ENCODE measurements around the gene CTLA4. TPM values are rescaled to one million over a fixed set of nuclear protein-coding genes. Genes with fewer than 3 reads are reported as not detected.
A peak's percentile ranks its signal among the peaks of the same experiment; 100 is the strongest.

CTLA4 gene
- total RNA-seq: 1 to 10 TPM in 2 of 10 donors, under 1 TPM in 4, not detected in 4; 0.17 to 1.6 (median 0.72) TPM
- under 1 TPM; 0.13 to 0.29 TPM for polyA plus RNA-seq
- long read RNA-seq, donor 1: 0 reads
- long read RNA-seq, donor 2: 0 reads
- long read RNA-seq, donor 3: 0 reads

DNA sequence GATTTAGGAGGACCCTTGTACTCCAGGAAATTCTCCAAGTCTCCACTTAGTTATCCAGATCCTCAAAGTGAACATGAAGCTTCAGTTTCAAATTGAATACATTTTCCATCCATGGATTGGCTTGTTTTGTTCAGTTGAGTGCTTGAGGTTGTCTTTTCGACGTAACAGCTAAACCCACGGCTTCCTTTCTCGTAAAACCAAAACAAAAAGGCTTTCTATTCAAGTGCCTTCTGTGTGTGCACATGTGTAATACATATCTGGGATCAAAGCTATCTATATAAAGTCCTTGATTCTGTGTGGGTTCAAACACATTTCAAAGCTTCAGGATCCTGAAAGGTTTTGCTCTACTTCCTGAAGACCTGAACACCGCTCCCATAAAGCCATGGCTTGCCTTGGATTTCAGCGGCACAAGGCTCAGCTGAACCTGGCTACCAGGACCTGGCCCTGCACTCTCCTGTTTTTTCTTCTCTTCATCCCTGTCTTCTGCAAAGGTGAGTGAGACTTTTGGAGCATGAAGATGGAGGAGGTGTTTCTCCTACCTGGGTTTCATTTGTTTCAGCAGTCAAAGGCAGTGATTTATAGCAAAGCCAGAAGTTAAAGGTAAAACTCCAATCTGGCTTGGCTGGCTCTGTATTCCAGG lies at the start of gene CTLA4:
TSS of gene CTLA4 (plus strand) at position 211 of the 640 bp plus-strand sequence. CDS start at position 383, 172 bp downstream.
- Histone ChIP-seq H3K27ac (peak within 1 kb of the TSS in 1 of 10 donors; percentile 70), H3K36me3 (no peaks in the 10 kb centered on the region), H3K4me1 (peaks cover 0 to 20% (median 0%) of the 10 kb centered on the region in 9 donors), H3K9me3 (peaks cover 0 to 17% (median 0%) of the 10 kb centered on the region in 11 donors), H3K27me3 (no peaks in the 10 kb centered on the region), H3K4me3 (peak within 1 kb of the TSS in 1 of 10 donors; percentile 37)
- ATAC-seq (no peak), DNase-seq (no peak)
- TF ChIP-seq, protein P1, sequence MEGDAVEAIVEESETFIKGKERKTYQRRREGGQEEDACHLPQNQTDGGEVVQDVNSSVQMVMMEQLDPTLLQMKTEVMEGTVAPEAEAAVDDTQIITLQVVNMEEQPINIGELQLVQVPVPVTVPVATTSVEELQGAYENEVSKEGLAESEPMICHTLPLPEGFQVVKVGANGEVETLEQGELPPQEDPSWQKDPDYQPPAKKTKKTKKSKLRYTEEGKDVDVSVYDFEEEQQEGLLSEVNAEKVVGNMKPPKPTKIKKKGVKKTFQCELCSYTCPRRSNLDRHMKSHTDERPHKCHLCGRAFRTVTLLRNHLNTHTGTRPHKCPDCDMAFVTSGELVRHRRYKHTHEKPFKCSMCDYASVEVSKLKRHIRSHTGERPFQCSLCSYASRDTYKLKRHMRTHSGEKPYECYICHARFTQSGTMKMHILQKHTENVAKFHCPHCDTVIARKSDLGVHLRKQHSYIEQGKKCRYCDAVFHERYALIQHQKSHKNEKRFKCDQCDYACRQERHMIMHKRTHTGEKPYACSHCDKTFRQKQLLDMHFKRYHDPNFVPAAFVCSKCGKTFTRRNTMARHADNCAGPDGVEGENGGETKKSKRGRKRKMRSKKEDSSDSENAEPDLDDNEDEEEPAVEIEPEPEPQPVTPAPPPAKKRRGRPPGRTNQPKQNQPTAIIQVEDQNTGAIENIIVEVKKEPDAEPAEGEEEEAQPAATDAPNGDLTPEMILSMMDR (IDR thresholded peaks at IDR 0.05): no peak
- intact Hi-C loops (cut with DNase I): no loop called here
- 87 to 92% methylated on average over 6 of the region's 6 CpGs for WGBS, 2 donors

DNA sequence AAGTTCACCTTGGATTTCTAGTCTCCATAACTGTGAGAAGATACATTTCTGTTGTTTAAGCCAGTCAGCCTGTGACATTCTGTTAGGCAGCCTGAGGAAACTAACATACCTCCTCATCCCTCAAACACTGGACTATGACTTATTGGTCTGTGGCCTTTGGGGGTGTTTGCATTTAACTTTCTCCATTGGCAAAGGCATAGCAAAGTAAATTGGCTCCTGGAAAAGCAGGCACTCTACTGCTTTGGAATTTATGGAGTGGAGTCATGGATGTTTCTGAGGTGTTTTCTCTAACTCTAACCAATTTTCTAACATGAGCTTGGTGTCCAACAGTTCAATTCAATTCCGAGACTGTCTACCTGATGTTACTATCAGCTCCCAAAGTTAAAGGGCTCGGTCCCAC lies 48.9 kb upstream of the CTLA4 start:
- intact Hi-C loops (cut with DNase I): loop anchor here in 9 of 10 donors (5.0 to 10.0 kb wide), 10 partner anchors 86 to 594 kb away; partner anchors contain the start of gene CYP20A1 (in 1 of the 9)
- Histone ChIP-seq H3K27ac (no peak overlapping the region), H3K4me1 (peaks cover 0 to 30% (median 16%) of the 10 kb centered on the region in 9 donors), H3K4me3 (no peak overlapping the region), H3K27me3 (no peaks in the 10 kb centered on the region), H3K36me3 (no peaks in the 10 kb centered on the region), H3K9me3 (no peaks in the 10 kb centered on the region)
- TF ChIP-seq, protein P1 (IDR thresholded peaks at IDR 0.05): no peak
- ATAC-seq (no peak), DNase-seq (no peak)
- 98 to 99% methylated on average over 2 of the region's 2 CpGs for WGBS, 2 donors

DNA sequence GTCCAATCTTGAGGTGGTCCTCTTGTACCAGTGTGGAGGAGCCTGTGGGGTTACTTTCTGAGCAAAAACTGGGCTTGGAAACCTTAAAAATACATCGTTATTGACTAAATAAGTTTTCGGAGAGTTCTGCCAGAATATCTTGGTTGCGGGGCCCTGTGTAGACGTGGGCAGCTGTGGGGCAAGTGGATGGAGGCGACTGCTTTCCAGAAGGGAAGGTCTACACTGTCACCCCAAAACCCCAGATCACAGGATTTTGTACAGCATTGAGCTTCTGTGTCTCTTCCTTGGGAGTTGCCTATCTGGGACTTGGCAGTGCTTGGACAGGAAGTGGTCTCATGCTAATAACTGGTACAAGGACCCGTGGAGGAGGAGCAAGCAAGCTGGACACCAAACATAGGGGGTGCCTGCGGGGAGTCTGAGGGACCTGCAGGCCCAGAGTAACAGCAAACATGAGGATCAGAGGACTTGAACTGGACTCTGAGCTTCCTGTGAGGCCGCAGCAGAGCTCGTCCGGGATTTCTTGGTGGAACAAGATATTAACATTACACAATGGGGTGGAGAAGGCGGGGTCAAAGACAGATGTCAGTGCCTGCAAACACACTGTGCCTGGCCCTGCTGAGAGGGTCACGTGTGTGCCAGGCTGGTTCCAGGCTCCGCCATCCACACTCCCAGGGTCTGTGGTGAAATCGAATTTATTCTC lies 48.0 kb upstream of the CTLA4 start:
- WGBS, 2 donors: 80 to 85% methylated on average over 14 of the region's 14 CpGs
- intact Hi-C loops (cut with DNase I): loop anchor here in 9 of 10 donors (5.0 to 10.0 kb wide), 10 partner anchors 85 to 595 kb away; partner anchors contain the start of gene CYP20A1 (in 1 of the 9)
- ATAC-seq: peak in 2 of 8 donors; percentile 33 to 36
- no peak overlapping the region for H3K4me3 ChIP-seq
- no peak overlapping the region for H3K27ac ChIP-seq
- H3K9me3 ChIP-seq: no peaks in the 10 kb centered on the region
- DNase-seq: peak in 1 of 2 donors; percentile 18
- H3K4me1 ChIP-seq: peaks cover 0 to 22% (median 15%) of the 10 kb centered on the region in 9 donors
- no peaks in the 10 kb centered on the region for H3K36me3 ChIP-seq
- no peaks in the 10 kb centered on the region for H3K27me3 ChIP-seq
- TF ChIP-seq, protein P1 (IDR thresholded peaks at IDR 0.05): no peak

DNA sequence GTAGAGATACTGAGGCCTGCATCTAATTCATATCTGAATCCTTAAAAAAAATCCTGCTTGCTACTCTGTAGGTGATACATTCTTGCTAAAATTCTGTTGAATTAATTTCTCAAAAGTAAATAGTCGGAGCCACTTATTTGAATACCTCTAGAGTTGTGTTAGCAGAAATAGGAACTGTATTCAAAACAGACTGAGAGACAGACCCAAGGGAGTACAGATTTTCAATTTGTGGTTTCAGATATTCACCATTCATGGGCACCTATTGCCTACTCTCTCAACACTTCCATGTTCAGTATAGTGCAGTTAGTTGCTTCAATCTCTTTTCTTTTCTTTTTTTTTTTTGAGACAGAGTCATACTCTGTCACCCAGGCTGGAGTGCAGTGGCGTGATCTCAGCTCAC lies 46.6 kb upstream of the CTLA4 start:
- 96 to 99% methylated on average over 2 of the region's 2 CpGs for WGBS, 2 donors
- Histone ChIP-seq H3K36me3 (no peaks in the 10 kb centered on the region), H3K4me3 (no peak overlapping the region), H3K27me3 (no peaks in the 10 kb centered on the region), H3K4me1 (peaks cover 0 to 8% (median 2%) of the 10 kb centered on the region in 9 donors), H3K27ac (no peak overlapping the region), H3K9me3 (no peaks in the 10 kb centered on the region)
- no peak for ATAC-seq
- no peak for DNase-seq
- TF ChIP-seq, protein P1 (IDR thresholded peaks at IDR 0.05): no peak
- intact Hi-C loops (cut with DNase I): no loop called here

Data from heart right ventricle (tissue), 16 donors.